ENCODE results near the gene CYP4F22. TPM values are rescaled to one million over a fixed set of nuclear protein-coding genes. Genes with fewer than 3 reads are reported as not detected.

Gene CYP4F22
- total and polyA plus RNA-seq, 9 of the 15 experiments (the other 6 are each of a cell fraction or from before 2014, with no cell fraction given), result not detected

DNA sequence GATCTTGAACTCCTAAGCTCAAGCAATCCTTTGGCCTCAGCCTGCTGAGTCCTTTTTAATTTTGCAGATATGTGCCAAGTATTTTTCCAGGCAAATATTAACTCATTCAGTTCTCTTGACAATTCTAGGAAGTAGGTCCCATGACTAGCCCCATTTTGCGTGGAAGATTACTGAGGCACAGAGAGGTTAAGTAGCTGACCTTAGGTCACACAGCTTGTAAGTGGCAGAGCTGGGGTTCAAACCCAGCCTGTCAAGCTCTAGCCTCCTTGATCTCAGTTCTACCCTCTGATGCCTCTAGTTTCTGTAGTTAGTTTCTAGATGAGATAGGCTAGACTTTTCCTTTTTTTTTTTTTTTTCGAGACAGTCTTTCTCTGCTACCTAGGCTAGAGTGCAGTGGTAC, 18.1 kb downstream of the CYP4F22 start (continued):
- TF ChIP-seq MNT (conservative IDR thresholded peaks at IDR 0.05) (no peak), SIX5 (IDR thresholded peaks at IDR 0.05; ENCODE audit: borderline replicate concordance in 1 of 2, insufficient read depth in 1 of 2, low read depth in 1 of 2, low read length in 2 of 2) (no peak), MEF2A (IDR thresholded peaks at IDR 0.05; ENCODE audit: control insufficient read depth, low read depth, low read length) (no peak), CSDE1 (IDR thresholded peaks at IDR 0.05) (no peak), PTTG1 (tag; IDR thresholded peaks at IDR 0.05; ENCODE audit: low read depth) (no peak), FOSL1 (tag; conservative IDR thresholded peaks at IDR 0.05) (no peak), HDAC6 (IDR thresholded peaks at IDR 0.05; ENCODE audit: low read depth, low read length) (no peak), RBM25 (IDR thresholded peaks at IDR 0.05; ENCODE audit: low read depth, low read length, severe bottlenecking) (peak; percentile 90)
- TF ChIP-seq, protein P1, sequence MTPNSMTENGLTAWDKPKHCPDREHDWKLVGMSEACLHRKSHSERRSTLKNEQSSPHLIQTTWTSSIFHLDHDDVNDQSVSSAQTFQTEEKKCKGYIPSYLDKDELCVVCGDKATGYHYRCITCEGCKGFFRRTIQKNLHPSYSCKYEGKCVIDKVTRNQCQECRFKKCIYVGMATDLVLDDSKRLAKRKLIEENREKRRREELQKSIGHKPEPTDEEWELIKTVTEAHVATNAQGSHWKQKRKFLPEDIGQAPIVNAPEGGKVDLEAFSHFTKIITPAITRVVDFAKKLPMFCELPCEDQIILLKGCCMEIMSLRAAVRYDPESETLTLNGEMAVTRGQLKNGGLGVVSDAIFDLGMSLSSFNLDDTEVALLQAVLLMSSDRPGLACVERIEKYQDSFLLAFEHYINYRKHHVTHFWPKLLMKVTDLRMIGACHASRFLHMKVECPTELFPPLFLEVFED (CRISPR knock-in tag; conservative IDR thresholded peaks at IDR 0.05), result no peak

Measured in K562 (cell line).